Uterus (tissue), 4 donors: ENCODE data around the gene BTG4. TPM values are rescaled to one million over a fixed set of nuclear protein-coding genes. Genes with fewer than 3 reads are reported as not detected.

Experiments
- DNase-seq, 2 donors: peaks; one replicate each; pipeline ENCODE4 v3.0.0-alpha.2; 2019 to 2020
- H3K27ac ChIP-seq, 2 donors: fragments of 200-600 bp; sonication (generic); 1 replicate in 1 of 2; 2 replicates in 1 of 2; pipeline ENCODE4 v1.5.1; 2016 to 2018
- H3K27me3 ChIP-seq, 2 donors: fragments of 200-600 bp; sonication (generic); one replicate each; pipeline ENCODE4 v1.5.1; 2018 to 2019; ENCODE audit warnings: control low read depth in 1 of 2
- H3K36me3 ChIP-seq, 2 donors: fragments of 200-600 bp; sonication (generic); one replicate each; pipeline ENCODE4 v1.5.1; 2019; ENCODE audit warnings: control low read depth in 1 of 2
- H3K4me1 ChIP-seq, 2 donors: fragments of 200-600 bp; sonication (generic); one replicate each; pipeline ENCODE4 v1.5.1; 2018 to 2019; ENCODE audit warnings: control low read depth in 1 of 2
- H3K4me3 ChIP-seq, 2 donors: fragments of 200-600 bp; sonication (generic); 1 replicate in 1 of 2; 2 replicates in 1 of 2; pipeline ENCODE4 v1.5.1; 2018 to 2019; ENCODE audit warnings: mild to moderate bottlenecking in 1 of 2
- H3K9me3 ChIP-seq, 2 donors: fragments of 200-600 bp; sonication (generic); one replicate each; pipeline ENCODE4 v1.5.1; 2019; ENCODE audit warnings: control low read depth in 1 of 2
- POLR2A ChIP-seq, 2 donors: fragments of 450-650 bp; IDR thresholded peaks; one replicate each; pipeline ENCODE4 v1.6.1; 2016; ENCODE audit warnings: antibody characterized with exemption in 2 of 2, mild to moderate bottlenecking in 1 of 2, moderate library complexity in 1 of 2
- intact Hi-C: fragments of 100-400 bp; cut with DNase I; formaldehyde crosslinking; loops from one replicate; pipeline ENCODE4 v1.15.1; 2023; ENCODE audit warnings: low total_unique reads
- total RNA-seq, 4 donors: library from RNA; depleted of rRNA in 3 of 4; stranded (reverse); fragments of >200 nt in 3 of 4; gene quantifications; one replicate each; pipeline versions ENCODE4 v1.1.0 to v1.2.4, GENCODE V29; 2014 to 2023
- TF ChIP-seq, protein P1 (sequence below), 4 experiments: fragments of 200-600 bp in 2 of 4; fragments of 450-650 bp in 2 of 4; sonication (generic) in 2 of 4; IDR thresholded peaks; one replicate each; pipeline ENCODE4 v1.5.1; 2016 to 2019; ENCODE audit warnings: antibody characterized with exemption in 4 of 4, mild to moderate bottlenecking in 2 of 4, moderate library complexity in 1 of 4
- donor health status: DM: yes; HTN: yes; CAD: no.

BTG4 gene
- total RNA-seq, 4 donors from 2014 or later, result not detected

DNA sequence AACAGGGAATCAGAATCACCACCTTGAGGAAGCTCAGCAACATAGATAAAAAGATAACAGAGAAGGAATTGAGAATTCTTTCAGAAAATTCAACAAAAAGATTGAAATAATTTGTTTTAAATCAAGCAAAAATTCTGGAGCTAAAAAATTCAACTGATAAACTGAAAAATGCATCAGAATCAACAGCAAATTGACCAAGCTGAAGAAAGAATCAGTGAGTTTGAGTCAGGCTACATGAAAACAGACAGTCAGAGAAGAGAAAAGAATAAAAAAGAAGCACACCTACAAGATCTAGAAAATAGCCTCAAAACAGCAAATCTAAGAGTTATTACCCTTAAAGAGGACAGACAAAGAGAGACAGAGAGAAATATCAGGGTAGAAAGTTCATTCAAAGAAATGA is 28.8 kb downstream of the BTG4 start:
- Histone ChIP-seq H3K4me3 (no peak overlapping the region), H3K9me3 (peaks cover 0 to 19% of the 10 kb centered on the region in 2 donors), H3K36me3 (no peaks in the 10 kb centered on the region), H3K27me3 (no peaks in the 10 kb centered on the region), H3K4me1 (no peaks in the 10 kb centered on the region), H3K27ac (no peak overlapping the region)
- no peak for DNase-seq
- intact Hi-C loops, result no loop called here
- TF ChIP-seq, protein P1, sequence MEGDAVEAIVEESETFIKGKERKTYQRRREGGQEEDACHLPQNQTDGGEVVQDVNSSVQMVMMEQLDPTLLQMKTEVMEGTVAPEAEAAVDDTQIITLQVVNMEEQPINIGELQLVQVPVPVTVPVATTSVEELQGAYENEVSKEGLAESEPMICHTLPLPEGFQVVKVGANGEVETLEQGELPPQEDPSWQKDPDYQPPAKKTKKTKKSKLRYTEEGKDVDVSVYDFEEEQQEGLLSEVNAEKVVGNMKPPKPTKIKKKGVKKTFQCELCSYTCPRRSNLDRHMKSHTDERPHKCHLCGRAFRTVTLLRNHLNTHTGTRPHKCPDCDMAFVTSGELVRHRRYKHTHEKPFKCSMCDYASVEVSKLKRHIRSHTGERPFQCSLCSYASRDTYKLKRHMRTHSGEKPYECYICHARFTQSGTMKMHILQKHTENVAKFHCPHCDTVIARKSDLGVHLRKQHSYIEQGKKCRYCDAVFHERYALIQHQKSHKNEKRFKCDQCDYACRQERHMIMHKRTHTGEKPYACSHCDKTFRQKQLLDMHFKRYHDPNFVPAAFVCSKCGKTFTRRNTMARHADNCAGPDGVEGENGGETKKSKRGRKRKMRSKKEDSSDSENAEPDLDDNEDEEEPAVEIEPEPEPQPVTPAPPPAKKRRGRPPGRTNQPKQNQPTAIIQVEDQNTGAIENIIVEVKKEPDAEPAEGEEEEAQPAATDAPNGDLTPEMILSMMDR (IDR thresholded peaks at IDR 0.05), result no peak
- TF ChIP-seq POLR2A (IDR thresholded peaks at IDR 0.05), result no peak

DNA sequence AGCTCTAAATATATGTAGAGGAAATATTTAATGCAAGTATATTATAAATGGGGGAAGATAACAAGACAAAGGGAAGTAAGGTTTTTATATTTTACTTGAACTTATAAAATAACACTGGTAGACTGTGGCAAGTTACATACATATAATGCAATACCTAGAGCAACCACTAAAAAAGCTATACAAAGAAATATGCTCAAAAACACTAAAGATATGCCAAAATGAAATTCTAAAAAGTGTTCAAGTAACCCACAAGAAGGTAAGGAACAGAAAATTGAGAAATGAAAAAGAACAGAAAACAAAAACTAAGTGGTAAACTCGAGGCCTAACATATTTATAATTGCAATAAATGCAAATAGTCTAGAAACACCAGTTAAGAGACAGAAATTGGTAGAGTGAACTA is 32.5 kb downstream of the BTG4 start:
- no peak overlapping the region for H3K27ac ChIP-seq
- H3K27me3 ChIP-seq, result no peaks in the 10 kb centered on the region
- H3K4me1 ChIP-seq, result no peaks in the 10 kb centered on the region
- no peaks in the 10 kb centered on the region for H3K36me3 ChIP-seq
- H3K4me3 ChIP-seq, result no peak overlapping the region
- intact Hi-C loops, result no loop called here
- no peak for DNase-seq
- peaks cover 0 to 12% of the 10 kb centered on the region in 2 donors for H3K9me3 ChIP-seq
- no peak for TF ChIP-seq POLR2A (IDR thresholded peaks at IDR 0.05)
- TF ChIP-seq, protein P1 (IDR thresholded peaks at IDR 0.05), result no peak

DNA sequence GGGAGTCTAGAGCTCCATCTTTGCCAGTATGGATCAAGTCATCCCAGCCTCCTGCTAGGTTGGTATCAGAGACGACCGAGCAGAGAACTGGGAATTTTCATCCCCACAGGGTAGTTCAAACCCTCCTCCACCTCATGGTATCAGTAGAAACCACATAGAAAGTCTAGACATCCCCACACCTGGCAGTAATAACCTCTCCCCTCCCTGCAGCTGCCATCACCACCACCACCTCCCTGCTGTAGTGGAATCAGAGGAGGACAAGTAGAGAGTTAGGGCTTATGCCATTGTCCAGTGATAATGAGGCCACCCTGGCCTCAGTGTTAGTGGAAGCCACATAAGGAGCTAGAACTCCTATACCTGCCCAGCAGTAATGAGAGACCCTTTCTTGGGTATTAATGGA is 34.3 kb downstream of the BTG4 start:
- Histone ChIP-seq H3K36me3 (no peaks in the 10 kb centered on the region), H3K27ac (no peak overlapping the region), H3K27me3 (no peaks in the 10 kb centered on the region), H3K9me3 (no peaks in the 10 kb centered on the region), H3K4me3 (no peak overlapping the region), H3K4me1 (no peaks in the 10 kb centered on the region)
- no peak for TF ChIP-seq POLR2A (IDR thresholded peaks at IDR 0.05)
- TF ChIP-seq, protein P1 (IDR thresholded peaks at IDR 0.05), result no peak
- intact Hi-C loops, result no loop called here
- DNase-seq, result no peak

DNA sequence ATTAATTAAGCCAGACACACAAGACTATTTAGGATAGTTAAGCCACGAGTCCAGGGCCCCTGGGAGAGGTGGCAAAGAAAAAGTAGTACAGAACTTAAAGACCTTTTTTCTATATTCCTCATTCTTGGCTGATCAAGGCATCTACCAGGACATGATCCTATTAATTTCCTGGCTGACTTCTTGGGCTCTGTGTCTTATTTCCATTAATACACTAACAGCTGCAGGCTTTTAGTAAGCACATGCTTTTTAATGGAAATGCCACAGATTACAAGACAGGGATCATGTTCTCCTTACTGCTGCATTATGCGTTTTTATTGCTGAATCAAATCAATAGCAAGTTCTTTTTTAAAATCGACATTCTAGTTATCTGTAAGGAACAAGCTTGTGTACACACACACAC is 35.2 kb downstream of the BTG4 start:
- Histone ChIP-seq H3K4me1 (no peaks in the 10 kb centered on the region), H3K27ac (no peak overlapping the region), H3K27me3 (no peaks in the 10 kb centered on the region), H3K4me3 (no peak overlapping the region), H3K9me3 (no peaks in the 10 kb centered on the region), H3K36me3 (no peaks in the 10 kb centered on the region)
- DNase-seq, result no peak
- intact Hi-C loops, result no loop called here
- no peak for TF ChIP-seq POLR2A (IDR thresholded peaks at IDR 0.05)
- TF ChIP-seq, protein P1 (IDR thresholded peaks at IDR 0.05), result no peak

DNA sequence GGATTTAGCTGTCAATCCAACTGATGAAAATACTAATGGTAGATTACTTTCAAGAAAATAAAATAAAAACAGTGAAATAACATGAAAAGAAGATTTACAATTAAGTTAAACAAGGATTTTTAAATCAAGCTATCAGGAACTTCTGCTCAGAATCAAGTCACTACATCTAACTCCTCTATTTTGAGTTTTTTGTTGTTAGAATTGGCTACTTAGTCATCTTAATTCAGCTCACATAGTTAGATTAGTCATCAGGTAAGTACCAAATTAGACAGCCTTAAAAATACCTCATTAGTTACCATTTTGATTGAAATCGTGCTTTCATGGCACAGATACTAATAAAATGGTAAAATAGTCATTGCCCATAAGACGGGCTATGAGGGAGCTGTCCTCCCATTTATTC is 35.8 kb downstream of the BTG4 start:
- H3K4me3 ChIP-seq, result no peak overlapping the region
- intact Hi-C loops, result no loop called here
- DNase-seq, result no peak
- no peak overlapping the region for H3K27ac ChIP-seq
- H3K9me3 ChIP-seq, result no peaks in the 10 kb centered on the region
- no peaks in the 10 kb centered on the region for H3K4me1 ChIP-seq
- no peaks in the 10 kb centered on the region for H3K36me3 ChIP-seq
- TF ChIP-seq, protein P1 (IDR thresholded peaks at IDR 0.05), result no peak
- TF ChIP-seq POLR2A (IDR thresholded peaks at IDR 0.05), result no peak
- H3K27me3 ChIP-seq, result no peaks in the 10 kb centered on the region
